Skeletal muscle tissue (tissue), 4 donors: ENCODE measurements around the gene CANT1. TPM values are rescaled to one million over a fixed set of nuclear protein-coding genes. Genes with fewer than 3 reads are reported as not detected.

Experiments
- H3K27ac ChIP-seq: one replicate; pipeline ENCODE4 v1.7.0; 2013; ENCODE audit warnings: mild to moderate bottlenecking, low read depth, low read length, inconsistent platforms
- H3K27me3 ChIP-seq, 3 donors: one replicate each; pipeline ENCODE4 v1.7.0; 2013; ENCODE audit warnings: low read length in 3 of 3; ENCODE audit not compliant: control insufficient read depth in 3 of 3, insufficient read depth in 3 of 3
- H3K36me3 ChIP-seq, 3 donors: one replicate each; pipeline ENCODE4 v1.7.0; 2013; ENCODE audit warnings: low read length in 3 of 3; ENCODE audit not compliant: control insufficient read depth in 3 of 3, insufficient read depth in 3 of 3
- H3K4me1 ChIP-seq, 3 donors: one replicate each; pipeline ENCODE4 v1.7.0; 2013; ENCODE audit warnings: low read length in 3 of 3, mild to moderate bottlenecking in 3 of 3; ENCODE audit not compliant: control insufficient read depth in 3 of 3, insufficient read depth in 3 of 3
- H3K4me3 ChIP-seq, 3 donors: one replicate each; pipeline ENCODE4 v1.7.0; 2013; ENCODE audit warnings: low read length in 3 of 3
- H3K9ac ChIP-seq, 3 donors: one replicate each; pipeline ENCODE4 v1.7.0; 2013; ENCODE audit warnings: low read length in 3 of 3, mild to moderate bottlenecking in 3 of 3, moderate library complexity in 2 of 3, low read depth in 1 of 3
- H3K9me3 ChIP-seq, 3 donors: one replicate each; pipeline ENCODE4 v1.7.0; 2013; ENCODE audit warnings: low read length in 3 of 3; ENCODE audit not compliant: control insufficient read depth in 3 of 3
- total RNA-seq: library from RNA; depleted of rRNA; stranded (reverse); fragments of >200 nt; gene quantifications from one replicate; pipeline ENCODE4 v1.2.3, GENCODE V29; 2014
- donor health status: Osteomylitis.

The CANT1 gene
- total RNA-seq, 1 donor from 2014 or later: 21.9 TPM

- H3K27me3 ChIP-seq: no peaks in the 10 kb centered on the region
- H3K4me1 ChIP-seq: peaks cover 10 to 14% (median 12%) of the 10 kb centered on the region in 3 donors
- no peak overlapping the region for H3K27ac ChIP-seq
- H3K9ac ChIP-seq: no peak overlapping the region
- H3K4me3 ChIP-seq: no peak overlapping the region
- no peaks in the 10 kb centered on the region for H3K9me3 ChIP-seq
- peaks cover 8 to 26% (median 21%) of the 10 kb centered on the region in 3 donors for H3K36me3 ChIP-seq
Measured at GRCh38 chr17:78988152-78988551, 21.4 kb downstream of the CANT1 start.

- peak overlapping the region; percentile 61 to 78 (median 75) for H3K9ac ChIP-seq
- H3K4me3 ChIP-seq: peak overlapping the region; percentile 75 to 79 (median 79)
- H3K36me3 ChIP-seq: peaks cover 5 to 15% (median 12%) of the 10 kb centered on the region in 3 donors
- no peaks in the 10 kb centered on the region for H3K9me3 ChIP-seq
- H3K27ac ChIP-seq: peak overlapping the region; percentile 73
- H3K27me3 ChIP-seq: no peaks in the 10 kb centered on the region
- H3K4me1 ChIP-seq: peaks cover 10 to 14% (median 12%) of the 10 kb centered on the region in 3 donors
Measured at GRCh38 chr17:78986649-78987328, 22.8 kb downstream of the CANT1 start.

- peak overlapping the region; percentile 75 to 79 (median 79) for H3K4me3 ChIP-seq
Measured at GRCh38 chr17:78986048-78986648, 23.4 kb downstream of the CANT1 start.

GRCh38 chr17:78985395-78985794 is 24.2 kb downstream of the CANT1 start:
- Histone ChIP-seq H3K36me3 (peaks cover 0 to 2% (median 2%) of the 10 kb centered on the region in 3 donors), H3K27ac (no peak overlapping the region), H3K9me3 (no peaks in the 10 kb centered on the region), H3K4me1 (peaks cover 11 to 14% (median 12%) of the 10 kb centered on the region in 3 donors), H3K9ac (no peak overlapping the region), H3K27me3 (no peaks in the 10 kb centered on the region), H3K4me3 (no peak overlapping the region)

More at GRCh38 chr17:78986048-78986648, 23.4 kb downstream of the CANT1 start:
- H3K27me3 ChIP-seq: no peaks in the 10 kb centered on the region
- H3K27ac ChIP-seq: peak overlapping the region; percentile 73
- peak overlapping the region; percentile 61 to 78 (median 75) for H3K9ac ChIP-seq
- peaks cover under 1 to 9% (median 9%) of the 10 kb centered on the region in 3 donors for H3K36me3 ChIP-seq
- peaks cover 10 to 14% (median 12%) of the 10 kb centered on the region in 3 donors for H3K4me1 ChIP-seq
- no peaks in the 10 kb centered on the region for H3K9me3 ChIP-seq

- Histone ChIP-seq H3K36me3 (no peaks in the 10 kb centered on the region), H3K9ac (no peak overlapping the region), H3K4me1 (peaks cover 29 to 34% (median 32%) of the 10 kb centered on the region in 3 donors), H3K27ac (no peak overlapping the region), H3K9me3 (no peaks in the 10 kb centered on the region), H3K27me3 (no peaks in the 10 kb centered on the region), H3K4me3 (no peak overlapping the region)
Measured at GRCh38 chr17:78981010-78981888, 28.3 kb downstream of the CANT1 start.

- no peaks in the 10 kb centered on the region for H3K36me3 ChIP-seq
- H3K9ac ChIP-seq: no peak overlapping the region
- peaks cover 26 to 37% (median 36%) of the 10 kb centered on the region in 3 donors for H3K4me1 ChIP-seq
- H3K9me3 ChIP-seq: no peaks in the 10 kb centered on the region
- no peaks in the 10 kb centered on the region for H3K27me3 ChIP-seq
- no peak overlapping the region for H3K4me3 ChIP-seq
- no peak overlapping the region for H3K27ac ChIP-seq
Measured at GRCh38 chr17:78980624-78980972, 29.0 kb downstream of the CANT1 start.

- no peak within 1 kb of the TSS for H3K27ac ChIP-seq
- peaks cover 26 to 39% (median 37%) of the 10 kb centered on the region in 3 donors for H3K4me1 ChIP-seq
- H3K36me3 ChIP-seq: no peaks in the 10 kb centered on the region
- H3K27me3 ChIP-seq: no peaks in the 10 kb centered on the region
- peak within 1 kb of the TSS; percentile 43 to 69 (median 56) for H3K4me3 ChIP-seq
- H3K9me3 ChIP-seq: no peaks in the 10 kb centered on the region
- H3K9ac ChIP-seq: peak within 1 kb of the TSS in 2 of 3 donors; percentile 50 to 51
Measured at GRCh38 chr17:78979780-78980623, 29.6 kb downstream of the CANT1 start, which contains the start of gene LGALS3BP. Gene LGALS3BP, minus strand, starts transcription at chr17:78979923. Its CDS starts 2,732 bp downstream, at chr17:78977191.

GRCh38 chr17:78977997-78978973 is 31.3 kb downstream of the CANT1 start:
- no peaks in the 10 kb centered on the region for H3K27me3 ChIP-seq
- no peaks in the 10 kb centered on the region for H3K36me3 ChIP-seq
- H3K4me3 ChIP-seq: peak overlapping the region in 1 of 3 donors; percentile 41
- H3K9me3 ChIP-seq: no peaks in the 10 kb centered on the region
- no peak overlapping the region for H3K27ac ChIP-seq
- H3K9ac ChIP-seq: peak overlapping the region in 2 of 3 donors; percentile 23 to 57
- peaks cover 30 to 44% (median 41%) of the 10 kb centered on the region in 3 donors for H3K4me1 ChIP-seq
